Ishikawa (cell line): ENCODE measurements around the gene UBA6.

Experiments used
- CEBPB ChIP-seq: IDR thresholded peaks from 2 replicates; pipeline ENCODE4 v1.6.1; 2012
- EGR1 ChIP-seq: IDR thresholded peaks from 2 replicates; pipeline ENCODE4 v1.6.1; 2012
- EP300 ChIP-seq: IDR thresholded peaks from 2 replicates; pipeline ENCODE4 v1.6.1; 2012; ENCODE audit warnings: borderline replicate concordance
- FOXM1 ChIP-seq: IDR thresholded peaks from 2 replicates; pipeline ENCODE4 v1.6.1; 2012; ENCODE audit warnings: low read depth, borderline replicate concordance
- RAD21 ChIP-seq: IDR thresholded peaks from 2 replicates; pipeline ENCODE4 v1.6.1; 2012; ENCODE audit warnings: low read depth
- REST ChIP-seq: IDR thresholded peaks from 2 replicates; pipeline ENCODE4 v1.6.1; 2012; ENCODE audit warnings: low read depth, mild to moderate bottlenecking
- TAF1 ChIP-seq: IDR thresholded peaks from 2 replicates; pipeline ENCODE4 v1.6.1; 2012; ENCODE audit warnings: low read depth, mild to moderate bottlenecking
- TEAD4 ChIP-seq: IDR thresholded peaks from 2 replicates; pipeline ENCODE4 v1.6.1; 2012
- USF1 ChIP-seq: IDR thresholded peaks from 2 replicates; pipeline ENCODE4 v1.6.1; 2012
- YY1 ChIP-seq: IDR thresholded peaks from 2 replicates; pipeline ENCODE4 v1.6.1; 2012; ENCODE audit warnings: low read depth

- TF ChIP-seq EP300 (no peak), RAD21 (no peak), CEBPB (no peak), REST (no peak), EGR1 (no peak), TAF1 (no peak), FOXM1 (no peak), TEAD4 (no peak), USF1 (no peak), YY1 (no peak)
These were observed 120.4 kb downstream of the UBA6 start for GRCh38 chr4:67580577-67580976.
